ENCODE measurements around the gene HOXA5.

The HOXA5 gene

DNA sequence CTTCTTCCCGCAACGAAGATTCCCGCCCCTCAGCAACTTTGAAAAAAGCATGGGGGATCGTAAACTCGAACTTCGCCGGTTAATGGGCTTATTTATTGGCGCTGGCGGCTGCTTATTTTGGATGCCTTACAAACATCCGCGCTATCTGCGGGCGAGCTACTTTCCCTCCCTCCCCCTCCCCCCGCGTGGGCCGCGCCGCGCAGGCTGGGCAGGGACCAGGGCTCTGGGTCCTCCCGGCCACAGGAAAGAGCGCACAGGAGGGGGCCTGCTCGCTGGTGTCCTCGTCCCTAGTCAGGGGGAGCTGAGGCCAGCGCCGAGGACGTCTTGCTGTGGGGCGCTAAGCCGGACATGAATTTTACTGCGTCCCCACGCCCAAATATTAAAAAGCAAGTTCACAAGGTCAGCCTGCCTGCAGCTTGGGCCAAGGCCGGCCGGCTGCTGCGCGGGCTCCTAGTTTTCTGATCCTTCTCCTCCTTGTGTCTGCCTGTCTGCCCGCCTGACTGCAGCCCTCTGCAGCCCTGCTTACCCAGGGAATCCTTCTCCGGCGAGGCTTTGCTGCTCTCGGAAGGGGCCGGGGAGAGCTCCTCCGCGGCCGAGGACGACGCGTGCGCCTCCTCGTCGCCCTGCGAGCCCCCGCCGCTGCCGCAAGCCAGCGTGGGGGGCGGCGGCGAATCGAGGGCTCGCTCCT is 29.5 kb upstream of the HOXA5 start:
- in situ Hi-C loops (cut with MboI; ENCODE audit: low sequenced_read_pairs), result no loop called here

DNA sequence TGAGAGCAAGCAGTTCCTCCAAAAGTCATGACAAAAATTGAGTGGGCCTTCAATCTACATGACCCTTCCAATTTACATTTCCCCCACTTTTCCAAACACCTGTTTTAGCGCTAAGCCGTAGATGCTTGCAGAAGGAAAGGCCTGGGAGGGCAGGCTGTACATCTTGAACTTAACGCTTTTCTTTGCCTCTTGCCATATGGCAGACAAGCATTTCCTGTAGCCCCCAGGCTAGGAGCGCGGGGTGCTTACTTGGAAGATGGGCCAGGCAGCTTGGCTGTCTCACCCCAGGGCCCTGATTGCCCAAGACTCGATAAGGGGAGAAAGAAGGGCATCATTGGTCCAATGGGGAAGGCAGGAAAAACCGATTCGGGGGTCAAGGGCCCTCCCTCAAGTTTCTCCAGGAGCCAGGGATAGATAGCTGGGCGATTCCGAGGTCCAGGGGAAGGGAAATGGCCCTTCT is 28.9 kb upstream of the HOXA5 start:
- in situ Hi-C loops (cut with MboI; ENCODE audit: low sequenced_read_pairs), result no loop called here

GRCh38 chr7:27171637-27172314 is 28.3 kb upstream of the HOXA5 start:
- in situ Hi-C loops (cut with MboI; ENCODE audit: low sequenced_read_pairs), result no loop called here

GRCh38 chr7:27171325-27171636 is 27.8 kb upstream of the HOXA5 start:
- in situ Hi-C loops (cut with MboI; ENCODE audit: low sequenced_read_pairs), result no loop called here

DNA sequence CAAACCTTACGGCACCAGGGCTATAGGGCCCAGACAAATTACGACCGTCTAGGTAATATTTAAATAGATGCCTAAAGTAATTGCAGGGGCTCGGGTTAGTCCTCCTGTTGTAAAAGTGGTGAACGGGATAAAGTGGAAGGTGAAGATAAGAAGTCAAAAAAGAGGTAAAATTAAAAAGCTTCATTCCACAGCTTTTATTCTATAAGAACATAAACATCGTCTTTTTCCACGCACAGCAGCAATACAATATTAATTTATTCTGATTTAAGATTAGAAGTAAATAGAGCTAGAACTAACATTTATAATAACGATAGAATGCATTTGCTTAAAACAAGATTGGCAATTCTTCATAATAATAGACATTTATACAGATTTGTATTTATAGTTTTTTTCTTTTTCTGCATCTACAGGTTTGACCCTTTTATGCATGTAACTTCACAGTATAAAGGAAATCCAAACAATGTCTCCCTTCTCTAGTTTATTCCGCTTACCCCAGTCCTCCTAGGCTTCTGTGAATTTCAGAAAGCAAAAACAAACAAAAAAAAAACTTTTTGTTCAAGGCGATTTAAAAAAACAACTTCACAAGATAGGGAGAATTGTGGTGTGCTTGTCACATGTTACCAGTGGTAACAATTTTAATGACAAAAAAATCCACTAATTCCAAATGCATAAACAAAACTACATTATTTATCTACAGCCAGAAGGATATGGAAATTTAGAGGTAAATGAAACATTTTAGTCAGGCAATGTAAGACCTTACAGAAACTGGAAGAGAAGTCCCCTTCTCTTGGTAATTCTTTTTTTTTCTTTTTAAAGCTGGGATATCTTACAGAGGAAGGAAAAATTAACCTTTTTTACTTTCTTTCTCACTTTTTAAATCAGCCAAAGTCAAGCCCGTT is 27.2 kb upstream of the HOXA5 start:
- in situ Hi-C loops (cut with MboI; ENCODE audit: low sequenced_read_pairs), result no loop called here

DNA sequence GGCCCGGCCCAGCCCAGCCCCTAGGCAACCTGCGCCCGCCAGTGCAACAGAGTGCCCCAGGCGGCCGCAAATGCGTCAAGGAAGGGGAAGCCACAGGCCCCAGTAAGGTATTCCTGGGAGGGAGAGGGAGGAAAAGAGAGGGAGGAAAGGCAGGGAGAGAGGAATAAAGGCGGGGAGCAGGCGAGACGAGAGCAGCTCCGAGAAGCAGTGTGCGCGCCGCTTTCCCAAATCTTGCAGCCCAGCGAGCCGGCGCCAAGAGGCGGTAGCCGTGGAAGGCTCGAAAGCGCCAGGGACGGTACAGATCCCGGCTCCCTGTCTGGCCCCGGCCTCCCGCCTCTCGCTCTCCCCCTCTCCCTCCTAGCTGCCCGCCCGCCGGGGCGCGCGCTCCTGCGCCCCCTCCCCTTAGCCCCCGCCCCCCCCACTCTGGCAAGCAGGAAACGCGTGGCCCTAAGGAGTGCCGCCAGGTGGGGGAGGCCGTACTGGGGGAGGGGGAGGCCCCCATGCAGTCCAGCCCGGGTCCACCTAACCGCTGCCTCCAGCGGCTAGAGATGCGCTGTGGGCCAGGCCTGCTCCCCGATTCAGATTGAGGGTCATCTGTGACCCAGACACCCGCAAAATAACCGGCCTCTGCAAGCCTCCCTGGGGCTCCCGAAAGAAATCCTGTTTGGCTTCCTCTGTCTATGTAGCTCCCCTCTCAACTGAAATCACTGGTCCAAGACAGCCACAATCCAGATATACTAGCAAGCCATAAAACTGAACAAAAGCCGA is 26.4 kb upstream of the HOXA5 start:
- in situ Hi-C loops (cut with MboI; ENCODE audit: low sequenced_read_pairs), result no loop called here

GRCh38 chr7:27168265-27168947 is 24.9 kb upstream of the HOXA5 start:
- in situ Hi-C loops (cut with MboI; ENCODE audit: low sequenced_read_pairs), result no loop called here

DNA sequence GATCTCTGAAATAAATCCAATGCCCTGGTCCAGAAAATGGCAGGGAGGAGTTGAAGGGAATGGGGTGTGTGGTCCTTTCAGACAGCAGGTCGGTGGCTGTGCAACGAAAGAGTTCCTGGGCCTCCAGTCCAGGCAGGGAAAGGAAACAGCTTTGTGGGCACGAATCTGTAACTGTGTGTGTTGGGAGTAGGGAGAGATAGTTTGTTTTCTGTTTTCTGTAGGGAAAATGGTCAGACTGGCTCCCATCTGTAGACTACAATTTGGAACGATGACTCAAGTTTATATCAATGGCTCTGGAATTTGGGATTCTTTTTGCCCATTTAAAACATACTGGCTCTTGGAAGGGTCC is 24.4 kb upstream of the HOXA5 start:
- in situ Hi-C loops (cut with MboI; ENCODE audit: low sequenced_read_pairs), result no loop called here

- in situ Hi-C loops (cut with MboI; ENCODE audit: low sequenced_read_pairs), result no loop called here
These were observed 23.3 kb upstream of the HOXA5 start for GRCh38 chr7:27166531-27167505.

GRCh38 chr7:27165996-27166530 is 22.6 kb upstream of the HOXA5 start:
- in situ Hi-C loops (cut with MboI; ENCODE audit: low sequenced_read_pairs), result no loop called here

DNA sequence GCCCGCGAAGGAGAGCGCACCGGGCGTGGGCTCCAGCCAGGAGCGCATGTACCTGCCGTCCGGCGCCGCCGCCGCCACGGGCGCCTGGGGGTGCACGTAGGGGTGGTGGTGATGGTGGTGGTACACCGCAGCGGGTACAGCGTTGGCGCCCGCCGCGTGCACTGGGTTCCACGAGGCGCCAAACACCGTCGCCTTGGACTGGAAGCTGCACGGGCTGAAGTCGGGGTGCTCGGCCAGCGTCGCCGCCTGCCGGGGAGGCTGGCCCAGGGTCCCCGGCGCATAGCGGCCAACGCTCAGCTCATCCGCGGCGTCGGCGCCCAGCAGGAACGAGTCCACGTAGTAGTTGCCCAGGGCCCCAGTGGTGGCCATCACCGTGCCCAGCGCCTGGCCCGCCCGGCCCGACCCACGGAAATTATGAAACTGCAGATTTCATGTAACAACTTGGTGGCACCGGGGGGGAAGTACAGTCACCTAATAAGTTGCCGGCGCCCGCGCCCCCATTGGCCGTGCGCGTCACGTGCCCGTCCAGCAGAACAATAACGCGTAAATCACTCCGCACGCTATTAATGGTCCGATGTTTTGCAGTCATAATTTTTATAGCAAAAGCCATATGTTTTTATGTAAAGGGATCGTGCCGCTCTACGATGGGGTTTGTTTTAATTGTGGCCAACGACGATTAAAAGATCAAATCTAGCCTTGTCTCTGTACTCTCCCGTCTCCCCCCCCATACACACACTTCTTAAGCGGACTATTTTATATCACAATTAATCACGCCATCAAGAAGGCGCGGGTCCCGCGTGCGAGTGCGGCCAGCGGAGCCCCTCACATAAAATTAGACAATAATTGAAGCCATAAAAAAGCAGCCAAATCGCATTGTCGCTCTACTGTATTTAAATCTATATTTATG is 21.9 kb upstream of the HOXA5 start, which contains the start of gene HOXA9:
TSS of gene HOXA9 (minus strand) at position 449 of the 907 bp plus-strand sequence. CDS start at position 369, 80 bp downstream.
- in situ Hi-C loops (cut with MboI; ENCODE audit: low sequenced_read_pairs), result no loop called here

- in situ Hi-C loops (cut with MboI; ENCODE audit: low sequenced_read_pairs), result no loop called here
These were observed 21.0 kb upstream of the HOXA5 start for GRCh38 chr7:27164367-27165088.

GRCh38 chr7:27164045-27164366 is 20.5 kb upstream of the HOXA5 start:
- in situ Hi-C loops (cut with MboI; ENCODE audit: low sequenced_read_pairs), result no loop called here

DNA sequence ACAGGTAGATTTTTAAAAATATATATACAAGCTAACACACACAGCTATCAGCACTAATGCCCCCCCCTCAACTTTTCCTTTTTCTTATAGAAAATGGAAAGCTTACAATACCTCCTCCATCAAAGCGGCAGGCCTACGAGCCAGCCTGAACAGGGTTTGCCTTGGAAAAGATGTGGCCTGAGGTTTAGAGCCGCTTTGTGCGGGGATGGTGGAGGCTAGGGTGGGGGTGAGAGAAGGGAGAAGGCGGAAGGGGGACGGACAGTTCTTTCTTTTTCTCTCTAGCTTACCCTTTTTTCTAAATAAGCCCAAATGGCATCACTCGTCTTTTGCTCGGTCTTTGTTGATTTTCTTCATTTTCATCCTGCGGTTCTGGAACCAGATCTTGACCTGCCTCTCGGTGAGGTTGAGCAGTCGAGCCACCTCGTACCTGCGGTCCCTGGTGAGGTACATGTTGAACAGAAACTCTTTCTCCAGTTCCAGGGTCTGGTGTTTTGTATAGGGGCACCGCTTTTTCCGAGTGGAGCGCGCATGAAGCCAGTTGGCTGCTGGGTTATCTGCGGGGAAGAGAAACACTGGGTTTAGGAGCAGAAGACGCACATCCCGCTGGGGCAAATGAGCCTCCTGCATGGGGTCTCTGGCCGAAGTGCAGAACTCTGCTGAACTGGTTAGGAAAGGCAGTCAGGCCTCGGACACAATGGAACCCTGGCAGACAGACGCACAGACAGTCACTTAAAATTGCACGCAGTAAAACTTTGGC is 20.0 kb upstream of the HOXA5 start:
- in situ Hi-C loops (cut with MboI; ENCODE audit: low sequenced_read_pairs), result no loop called here

- in situ Hi-C loops (cut with MboI; ENCODE audit: low sequenced_read_pairs), result no loop called here
These were observed 19.2 kb upstream of the HOXA5 start for GRCh38 chr7:27162561-27163287.

Data from HL-60/S4 treated with retinoic acid at 250 ng/mL for 4 days and 3 days (cell line).